Measurements from ENCODE around the gene LAPTM5. TPM values are rescaled to one million over a fixed set of nuclear protein-coding genes. Genes with fewer than 3 reads are reported as not detected.
A peak's percentile ranks its signal among the peaks of the same experiment; 100 is the strongest.

LAPTM5 gene
- total RNA-seq, 1 experiment from 2014 or later = 1.3 TPM

- DNase-seq (ENCODE audit: low read depth) = no peak
These were observed 29.7 kb upstream of the LAPTM5 start for GRCh38 chr1:30787266-30787665.

DNA sequence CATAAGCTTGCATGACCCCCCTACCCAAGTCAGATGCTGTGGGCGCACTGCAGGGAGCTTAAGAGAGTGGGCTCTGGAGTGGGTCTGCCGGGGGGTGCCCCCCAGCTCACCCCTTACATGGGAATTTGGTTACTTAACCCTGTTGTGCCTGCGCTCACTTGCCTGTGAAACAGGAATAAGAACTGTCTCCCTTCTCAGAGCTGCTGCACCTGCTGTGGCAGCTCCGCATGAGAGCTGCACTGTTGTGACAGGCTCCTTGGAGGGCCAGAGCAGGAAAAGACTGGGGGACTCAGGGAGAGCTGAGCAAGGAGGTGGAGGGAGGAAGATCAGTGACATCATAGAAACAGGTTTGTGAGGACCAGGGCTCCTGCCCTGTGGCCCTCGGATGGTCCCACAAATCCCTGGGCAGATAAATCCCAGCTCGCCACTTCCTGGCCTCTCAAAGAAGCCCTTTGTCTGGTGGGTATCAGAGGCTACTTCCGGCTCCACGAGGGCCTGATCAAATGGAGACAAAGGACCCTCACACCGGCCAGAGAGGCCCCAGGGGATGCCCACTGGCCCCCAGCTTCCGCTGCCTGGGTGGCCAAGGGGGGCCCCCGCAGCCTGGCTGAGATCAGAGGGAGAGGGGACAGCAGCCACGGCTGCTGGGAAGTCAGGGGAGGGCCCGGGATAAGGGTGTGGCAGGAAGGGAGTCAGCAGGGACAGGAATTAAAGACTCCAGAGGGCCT is 28.9 kb upstream of the LAPTM5 start:
- DNase-seq (ENCODE audit: low read depth) = no peak

- DNase-seq (ENCODE audit: low read depth) = no peak
These were observed 28.1 kb upstream of the LAPTM5 start for GRCh38 chr1:30785714-30786113.

DNA sequence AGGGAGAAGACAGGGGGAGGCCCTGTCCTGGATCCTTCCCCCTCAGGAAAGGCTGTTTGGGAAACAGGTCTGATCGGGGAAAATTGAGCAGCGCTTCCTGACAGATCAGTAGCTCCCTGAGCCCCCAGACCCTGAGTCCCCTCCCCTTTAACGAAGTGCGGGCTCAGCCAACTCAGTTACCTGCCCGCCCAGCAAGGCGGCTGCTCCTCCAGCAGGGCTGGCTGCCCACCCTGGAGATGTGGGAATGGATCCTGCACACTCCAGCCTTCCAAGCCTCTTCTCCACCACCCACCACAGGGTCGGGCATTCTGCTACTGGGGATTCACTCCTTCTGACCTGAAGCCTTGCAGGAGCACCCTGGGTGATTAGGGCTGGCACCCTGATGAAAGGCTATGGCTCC is 27.6 kb upstream of the LAPTM5 start:
- no peak for DNase-seq (ENCODE audit: low read depth)

DNA sequence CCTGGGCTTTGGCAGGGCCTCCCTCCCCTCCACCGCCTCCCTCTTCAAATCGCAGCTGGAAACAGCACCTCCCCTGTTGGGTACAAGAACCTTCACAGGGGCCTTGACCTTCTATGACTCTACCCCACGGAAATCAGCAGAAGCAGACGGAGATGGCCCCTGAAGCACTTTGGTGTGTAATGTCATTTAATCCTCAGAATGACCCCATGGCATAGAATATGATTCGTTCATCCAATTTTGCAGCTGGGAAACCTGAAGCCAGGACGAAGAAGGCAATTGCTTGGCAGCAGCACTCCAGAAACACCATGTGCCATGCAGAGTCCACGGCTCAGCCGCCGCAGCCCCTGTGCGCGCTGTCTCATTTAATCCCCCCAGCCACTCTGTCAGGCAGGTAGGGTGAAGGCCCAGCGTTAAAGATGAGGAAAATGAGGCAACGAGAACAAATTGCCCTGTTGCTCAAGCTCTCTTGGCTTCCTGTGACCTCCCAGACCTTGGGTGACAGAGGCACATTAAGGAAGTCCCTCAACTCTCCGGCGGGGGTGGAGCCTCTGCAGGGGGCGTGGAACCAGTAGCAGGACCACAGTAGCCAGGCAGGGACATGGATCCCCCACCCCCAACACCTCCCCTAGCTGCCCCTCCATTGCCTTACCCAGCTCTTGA is 25.8 kb upstream of the LAPTM5 start:
- no peak for DNase-seq (ENCODE audit: low read depth)

DNA sequence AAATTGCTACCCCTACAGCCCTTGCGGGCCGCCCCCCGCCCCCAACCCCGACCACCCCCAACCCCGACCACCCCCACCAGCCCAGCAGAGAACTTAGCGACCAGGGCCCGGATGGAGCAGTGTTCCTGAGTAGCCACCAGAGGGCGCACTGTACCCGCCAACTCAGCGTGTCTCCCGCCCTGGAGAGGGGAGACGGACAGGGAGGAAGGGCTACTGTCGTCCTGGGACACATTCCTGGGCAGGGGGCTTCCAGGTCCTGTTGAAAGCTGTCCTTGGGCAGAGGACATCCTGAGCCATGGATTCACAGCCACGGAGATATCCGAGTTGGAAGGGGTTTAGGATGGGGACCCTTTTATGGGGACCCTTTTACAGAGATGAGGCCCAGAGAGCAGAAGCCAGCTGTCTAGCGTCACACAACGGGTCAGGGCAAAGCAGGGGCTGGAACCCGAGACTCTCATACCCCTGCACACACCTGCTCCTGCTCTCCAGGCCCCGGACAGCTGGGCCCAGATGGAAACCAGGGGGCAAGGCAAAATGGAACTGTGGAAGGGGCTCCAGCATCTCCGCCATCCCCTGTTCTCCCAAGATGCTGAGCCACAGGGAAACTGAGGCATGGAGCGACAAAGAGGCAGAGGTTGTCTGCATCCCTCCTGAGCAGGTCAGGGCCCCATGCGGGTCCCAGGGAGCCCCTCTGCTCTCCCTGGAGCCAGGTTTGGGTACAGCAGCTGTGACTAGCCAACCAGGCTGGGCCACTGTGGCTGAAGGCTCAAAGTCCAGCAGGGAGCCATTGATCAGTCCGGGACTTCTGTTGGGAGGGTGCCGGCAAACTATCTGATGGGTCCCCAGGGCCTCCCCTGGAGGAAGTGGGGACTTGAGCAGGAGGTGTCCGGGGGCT is 25.0 kb upstream of the LAPTM5 start:
- peak; percentile 51 for DNase-seq (ENCODE audit: low read depth)

DNA sequence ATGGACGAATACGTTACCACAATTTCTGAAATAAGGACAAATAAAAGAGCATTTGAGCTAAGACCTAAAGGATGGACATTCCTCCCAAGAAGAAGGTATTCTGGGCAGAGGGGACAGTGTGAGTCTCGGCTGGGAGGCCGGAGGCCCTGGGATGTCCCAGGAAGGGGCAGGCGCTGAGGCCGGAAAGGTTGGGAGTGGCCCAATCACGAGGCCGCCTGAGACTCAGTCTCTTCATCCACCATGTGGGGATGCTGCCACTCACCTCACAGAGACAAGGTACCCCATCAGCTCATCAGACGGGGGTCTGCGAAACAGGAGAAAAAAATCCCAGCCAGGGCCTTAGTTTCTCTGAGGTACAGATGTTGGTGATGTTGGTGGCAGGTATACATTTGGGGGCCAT is 24.3 kb upstream of the LAPTM5 start:
- DNase-seq (ENCODE audit: low read depth) = no peak

- no peak for DNase-seq (ENCODE audit: low read depth)
These were observed 22.8 kb upstream of the LAPTM5 start for GRCh38 chr1:30780409-30780808.

DNA sequence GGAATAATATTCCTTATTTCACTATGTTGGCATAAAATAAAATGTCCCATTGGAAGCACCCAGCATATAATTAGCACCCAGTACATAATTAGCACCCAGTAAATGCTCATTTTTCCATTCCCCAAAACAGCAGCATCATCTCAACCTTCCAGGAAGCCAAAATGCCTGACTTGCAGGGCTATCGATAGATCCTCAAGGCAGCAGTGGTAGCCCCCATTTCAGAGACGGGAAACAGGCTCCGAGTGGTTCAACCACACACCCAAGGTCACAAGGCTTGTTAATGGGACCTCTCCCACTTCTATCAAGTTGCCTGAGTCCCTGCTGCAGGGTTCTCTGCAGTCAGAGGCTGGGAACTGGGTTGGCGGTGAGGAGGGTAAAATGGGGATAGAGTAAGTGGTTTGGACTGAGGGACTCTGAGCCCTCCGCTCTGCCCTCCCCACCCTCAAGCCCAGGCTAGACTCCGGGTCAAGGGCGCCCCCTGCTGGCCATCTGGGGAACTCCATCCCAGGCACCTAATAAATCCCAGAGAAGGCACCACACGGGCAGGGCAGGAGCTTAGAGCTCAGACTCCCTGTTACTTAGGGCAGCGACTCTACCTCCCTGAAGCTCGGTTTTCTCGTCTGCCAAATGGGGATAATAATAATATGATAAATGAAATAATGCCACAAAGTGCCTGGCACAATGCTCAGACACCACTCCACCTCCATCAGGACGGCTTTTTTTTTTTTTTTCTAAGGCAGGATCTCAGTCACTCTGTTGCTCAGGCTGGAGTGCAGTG is 21.9 kb upstream of the LAPTM5 start:
- peak; percentile 64 for DNase-seq (ENCODE audit: low read depth)

DNA sequence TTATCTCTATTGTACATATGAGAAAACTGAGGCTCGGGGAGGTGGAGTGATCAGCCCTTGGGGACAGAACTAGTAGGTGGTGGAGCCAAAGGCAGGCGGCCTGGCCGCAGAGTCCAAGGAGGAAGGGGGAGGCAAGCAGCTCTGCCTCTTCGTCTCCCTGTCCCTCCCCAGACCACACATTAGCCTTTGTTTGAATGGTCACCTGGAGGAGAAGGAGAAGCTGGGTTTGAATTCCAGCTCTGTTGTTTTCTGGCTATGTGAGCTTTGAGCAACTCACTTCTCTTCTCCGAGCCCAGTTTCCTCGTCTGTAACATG is 21.4 kb upstream of the LAPTM5 start:
- DNase-seq (ENCODE audit: low read depth) = no peak

DNA sequence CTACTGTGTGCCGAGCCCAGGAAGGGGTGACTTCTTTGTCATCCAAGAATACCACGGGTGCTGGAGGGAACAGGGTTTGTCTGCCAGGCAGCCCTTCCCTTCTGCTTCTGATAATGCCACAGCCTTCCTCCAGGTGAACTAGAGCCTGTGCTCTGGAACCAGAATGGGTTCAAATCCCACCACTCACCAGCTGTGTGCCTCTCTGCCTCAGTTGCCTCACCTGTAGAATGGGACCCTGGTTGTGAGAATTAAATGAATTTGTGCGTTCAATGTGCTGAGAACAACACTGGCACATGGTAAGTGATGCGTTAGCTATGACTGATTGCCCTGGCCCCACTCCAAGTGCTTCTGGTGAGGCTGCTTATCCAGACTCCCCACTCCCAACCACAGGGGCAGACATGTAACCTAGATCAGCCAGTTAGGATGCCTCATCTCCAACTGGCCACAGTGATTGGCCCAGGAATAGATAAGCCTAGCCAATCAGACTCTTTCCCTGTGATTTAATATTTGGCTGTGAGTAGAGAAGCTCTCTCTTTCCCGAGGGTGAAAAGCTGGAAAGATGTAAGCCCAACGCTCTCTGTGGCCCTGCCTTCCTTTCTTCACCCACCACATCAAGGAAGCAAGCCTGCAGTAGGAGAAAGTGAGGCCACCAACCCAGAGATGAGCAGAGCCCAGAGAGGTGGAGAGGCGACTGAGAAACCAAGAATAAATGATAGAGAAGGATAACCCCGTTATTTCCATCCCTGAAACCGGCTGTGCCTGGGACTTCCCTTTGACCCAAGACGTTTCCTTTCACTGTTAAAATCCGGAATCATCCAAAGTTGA is 20.8 kb upstream of the LAPTM5 start:
- peak; percentile 86 for DNase-seq (ENCODE audit: low read depth)

GRCh38 chr1:30777904-30778153 is 20.3 kb upstream of the LAPTM5 start:
- DNase-seq (ENCODE audit: low read depth) = no peak

- no peak for DNase-seq (ENCODE audit: low read depth)
These were observed 19.7 kb upstream of the LAPTM5 start for GRCh38 chr1:30777060-30777903.

DNA sequence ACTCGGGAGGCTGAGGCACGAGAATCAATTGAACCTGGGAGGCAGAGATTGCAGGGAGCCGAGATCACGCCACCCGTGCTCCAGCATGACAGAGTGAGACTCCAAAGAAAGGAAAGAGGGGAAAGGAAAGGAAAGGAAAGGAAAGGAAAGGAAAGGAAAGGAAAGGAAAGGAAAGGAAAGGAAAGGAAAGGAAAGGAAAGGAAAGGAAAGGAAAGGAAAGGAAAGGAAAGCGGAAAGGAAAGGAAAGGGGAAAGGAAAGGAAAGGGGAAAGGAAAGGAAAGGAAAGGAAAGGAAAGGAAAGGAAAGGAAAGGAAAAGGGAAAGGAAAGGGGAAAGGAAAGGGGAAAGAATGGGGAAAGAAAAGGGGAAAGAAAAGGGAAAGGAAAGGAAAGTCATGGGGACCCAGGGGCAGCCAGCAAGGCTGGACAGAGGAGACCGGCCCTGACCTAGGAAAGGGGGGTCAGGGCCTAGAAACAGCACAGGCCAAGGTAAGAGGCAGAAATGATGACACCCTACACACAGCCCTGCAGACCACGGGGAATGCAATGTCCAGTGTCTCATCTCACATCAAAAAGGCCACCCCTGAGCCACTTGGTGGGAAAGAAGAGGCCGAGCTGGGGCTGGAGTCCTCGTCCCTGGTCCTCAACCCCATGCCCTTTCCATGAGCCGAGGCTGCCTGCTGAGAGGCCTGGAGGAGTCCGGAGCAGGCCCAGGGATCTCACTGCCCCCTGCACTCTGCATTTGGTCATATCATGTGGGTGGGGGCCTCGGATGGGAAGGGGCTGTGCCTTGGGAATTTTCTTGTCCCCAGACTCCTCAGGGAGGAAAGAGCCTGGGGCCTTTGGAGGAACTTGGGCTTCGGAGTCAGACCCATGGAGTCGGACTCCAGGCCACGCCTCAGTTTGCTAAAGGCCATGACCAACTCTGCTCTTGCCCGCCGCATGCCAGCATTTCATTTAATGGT is 18.8 kb upstream of the LAPTM5 start:
- no peak for DNase-seq (ENCODE audit: low read depth)

GRCh38 chr1:30775433-30775975 is 17.9 kb upstream of the LAPTM5 start:
- DNase-seq (ENCODE audit: low read depth) = no peak

- DNase-seq (ENCODE audit: low read depth) = no peak
These were observed 17.2 kb upstream of the LAPTM5 start for GRCh38 chr1:30774550-30775432.

- DNase-seq (ENCODE audit: low read depth) = no peak
These were observed 16.3 kb upstream of the LAPTM5 start for GRCh38 chr1:30773722-30774358.

Measured in LHCN-M2 (cell line).